Transverse colon (tissue), 4 donors: ENCODE results near the gene SLFN13. TPM values are rescaled to one million over a fixed set of nuclear protein-coding genes. Genes with fewer than 3 reads are reported as not detected.

Experiments used
- DNase-seq: peaks from one replicate; pipeline ENCODE4 v3.0.0-alpha.2; 2019
- H3K27ac ChIP-seq, 4 donors: fragments of 200-600 bp; sonication (generic); 2 replicates each; pipeline ENCODE4 v1.5.1; 2016 to 2018; ENCODE audit warnings: inconsistent platforms in 4 of 4
- H3K27me3 ChIP-seq: fragments of 200-600 bp; sonication (generic); 2 replicates; pipeline ENCODE4 v1.5.1; 2017; ENCODE audit warnings: inconsistent platforms
- H3K36me3 ChIP-seq, 4 donors: fragments of 200-600 bp; sonication (generic); 2 replicates each; pipeline ENCODE4 v1.5.1; 2017 to 2019; ENCODE audit warnings: inconsistent platforms in 4 of 4
- H3K4me1 ChIP-seq, 4 donors: fragments of 200-600 bp; sonication (generic); 2 replicates each; pipeline ENCODE4 v1.5.1; 2017 to 2020; ENCODE audit warnings: inconsistent platforms in 4 of 4
- H3K4me3 ChIP-seq, 4 donors: fragments of 200-600 bp; sonication (generic); 1 replicate in 1 of 4; 2 replicates in 3 of 4; pipeline versions ENCODE4 v1.5.1 to v1.6.1; 2017 to 2019; ENCODE audit warnings: inconsistent platforms in 4 of 4
- H3K9me3 ChIP-seq, 2 donors: fragments of 200-600 bp; sonication (generic); 2 replicates each; pipeline ENCODE4 v1.5.1; 2017 to 2019; ENCODE audit warnings: inconsistent platforms in 2 of 2
- EP300 ChIP-seq: sonication (generic); formaldehyde crosslinking; IDR thresholded peaks from one replicate; pipeline ENCODE4 v1.6.1; 2017; ENCODE audit warnings: antibody characterized with exemption, low read depth
- POLR2A ChIP-seq: fragments of 450-650 bp; IDR thresholded peaks from one replicate; pipeline ENCODE4 v1.6.1; 2016; ENCODE audit warnings: antibody characterized with exemption, mild to moderate bottlenecking, moderate library complexity
- POLR2AphosphoS5 ChIP-seq, 3 donors: sonication (generic); formaldehyde crosslinking; IDR thresholded peaks; one replicate each; pipeline ENCODE4 v1.6.1; 2016; ENCODE audit warnings: antibody characterized with exemption in 3 of 3
- WGBS, 2 donors: methylation state at CpG; one replicate each; pipeline ENCODE4 v1.1.5; 2018; ENCODE audit warnings: low coverage in 1 of 2; 5-methylcytosine and 5-hydroxymethylcytosine counted together
- in situ Hi-C, 4 donors: fragments of 200-750 bp; cut with MboI; loops; one replicate each; pipeline versions ENCODE4 v1.15.0 to v1.15.1; 2017; ENCODE audit warnings: low sequenced_read_pairs in 3 of 4, low pct_ligation_motif_present in 1 of 4, low pct_unique_long_range_greater_than_20kb in 1 of 4
- intact Hi-C: fragments of 100-400 bp; cut with DNase I; formaldehyde crosslinking; loops from one replicate; pipeline ENCODE4 v1.15.1; 2023; ENCODE audit warnings: low total_unique reads
- total RNA-seq, 4 donors: library from RNA; depleted of rRNA; stranded (reverse); fragments of >200 nt; gene quantifications; one replicate each; pipeline ENCODE4 v1.1.0, GENCODE V29; 2016
- TF ChIP-seq, protein P1 (sequence below), 5 experiments: fragments of 200-600 bp in 3 of 5; fragments of 450-650 bp in 2 of 5; sonication (generic) in 3 of 5; IDR thresholded peaks; 1 replicate in 2 of 5; 2 replicates in 3 of 5; pipeline ENCODE4 v1.5.1; 2016 to 2017; ENCODE audit warnings: antibody characterized with exemption in 5 of 5, inconsistent platforms in 3 of 5, mild to moderate bottlenecking in 2 of 5, moderate library complexity in 1 of 5

Gene SLFN13
- total RNA-seq, 4 donors from 2014 or later = 2.8 to 28.8 (median 8.5) TPM

- in situ Hi-C loops = no loop called here
- intact Hi-C loops = no loop called here
- Histone ChIP-seq H3K27me3 (peaks cover 52% of the 10 kb centered on the region), H3K9me3 (no peaks in the 10 kb centered on the region), H3K27ac (peak overlapping the region; percentile 68 to 80 (median 79)), H3K4me3 (peak overlapping the region in 3 of 4 donors; percentile 43 to 53 (median 48)), H3K36me3 (no peaks in the 10 kb centered on the region), H3K4me1 (peaks cover 0 to 4% (median 2%) of the 10 kb centered on the region in 4 donors)
- 43 to 52% methylated on average over 3 of the region's 3 CpGs for WGBS, 2 donors
- DNase-seq = no peak
- TF ChIP-seq POLR2A (no peak), EP300 (no peak), POLR2AphosphoS5 (IDR thresholded peaks at IDR 0.05) (no peak)
- TF ChIP-seq, protein P1, sequence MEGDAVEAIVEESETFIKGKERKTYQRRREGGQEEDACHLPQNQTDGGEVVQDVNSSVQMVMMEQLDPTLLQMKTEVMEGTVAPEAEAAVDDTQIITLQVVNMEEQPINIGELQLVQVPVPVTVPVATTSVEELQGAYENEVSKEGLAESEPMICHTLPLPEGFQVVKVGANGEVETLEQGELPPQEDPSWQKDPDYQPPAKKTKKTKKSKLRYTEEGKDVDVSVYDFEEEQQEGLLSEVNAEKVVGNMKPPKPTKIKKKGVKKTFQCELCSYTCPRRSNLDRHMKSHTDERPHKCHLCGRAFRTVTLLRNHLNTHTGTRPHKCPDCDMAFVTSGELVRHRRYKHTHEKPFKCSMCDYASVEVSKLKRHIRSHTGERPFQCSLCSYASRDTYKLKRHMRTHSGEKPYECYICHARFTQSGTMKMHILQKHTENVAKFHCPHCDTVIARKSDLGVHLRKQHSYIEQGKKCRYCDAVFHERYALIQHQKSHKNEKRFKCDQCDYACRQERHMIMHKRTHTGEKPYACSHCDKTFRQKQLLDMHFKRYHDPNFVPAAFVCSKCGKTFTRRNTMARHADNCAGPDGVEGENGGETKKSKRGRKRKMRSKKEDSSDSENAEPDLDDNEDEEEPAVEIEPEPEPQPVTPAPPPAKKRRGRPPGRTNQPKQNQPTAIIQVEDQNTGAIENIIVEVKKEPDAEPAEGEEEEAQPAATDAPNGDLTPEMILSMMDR (IDR thresholded peaks at IDR 0.05) = no peak
Observed at GRCh38 chr17:35447499-35447898, 1.1 kb downstream of the SLFN13 start.

- intact Hi-C loops = no loop called here
- H3K4me3 ChIP-seq = no peak overlapping the region
- no peaks in the 10 kb centered on the region for H3K9me3 ChIP-seq
- H3K4me1 ChIP-seq = peaks cover 0 to 6% (median 2%) of the 10 kb centered on the region in 4 donors
- TF ChIP-seq EP300 (no peak), POLR2AphosphoS5 (IDR thresholded peaks at IDR 0.05) (no peak)
- TF ChIP-seq, protein P1 (IDR thresholded peaks at IDR 0.05) = no peak
- H3K27me3 ChIP-seq = no peaks in the 10 kb centered on the region
- no peak for DNase-seq
- H3K36me3 ChIP-seq = no peaks in the 10 kb centered on the region
- H3K27ac ChIP-seq = no peak overlapping the region
- in situ Hi-C loops = no loop called here
Observed at GRCh38 chr17:35438433-35438832, 10.1 kb downstream of the SLFN13 start.

- Histone ChIP-seq H3K27ac (peak overlapping the region; percentile 87 to 89 (median 89)), H3K27me3 (no peaks in the 10 kb centered on the region), H3K4me1 (peaks cover 0 to 19% (median 11%) of the 10 kb centered on the region in 4 donors), H3K9me3 (no peaks in the 10 kb centered on the region), H3K36me3 (no peaks in the 10 kb centered on the region), H3K4me3 (peak overlapping the region; percentile 19 to 53 (median 45))
- intact Hi-C loops (no loop called here), in situ Hi-C loops (no loop called here)
- TF ChIP-seq POLR2A (no peak), EP300 (no peak), POLR2AphosphoS5 (IDR thresholded peaks at IDR 0.05) (peak in 1 of 3 donors; percentile 12)
- TF ChIP-seq, protein P1 (IDR thresholded peaks at IDR 0.05) = no peak
- DNase-seq = peak; percentile 62
- WGBS, 2 donors = 15 to 41% methylated on average over 10 to 19 of the region's 19 CpGs
Observed at GRCh38 chr17:35433075-35433894, 15.3 kb downstream of the SLFN13 start.

DNA sequence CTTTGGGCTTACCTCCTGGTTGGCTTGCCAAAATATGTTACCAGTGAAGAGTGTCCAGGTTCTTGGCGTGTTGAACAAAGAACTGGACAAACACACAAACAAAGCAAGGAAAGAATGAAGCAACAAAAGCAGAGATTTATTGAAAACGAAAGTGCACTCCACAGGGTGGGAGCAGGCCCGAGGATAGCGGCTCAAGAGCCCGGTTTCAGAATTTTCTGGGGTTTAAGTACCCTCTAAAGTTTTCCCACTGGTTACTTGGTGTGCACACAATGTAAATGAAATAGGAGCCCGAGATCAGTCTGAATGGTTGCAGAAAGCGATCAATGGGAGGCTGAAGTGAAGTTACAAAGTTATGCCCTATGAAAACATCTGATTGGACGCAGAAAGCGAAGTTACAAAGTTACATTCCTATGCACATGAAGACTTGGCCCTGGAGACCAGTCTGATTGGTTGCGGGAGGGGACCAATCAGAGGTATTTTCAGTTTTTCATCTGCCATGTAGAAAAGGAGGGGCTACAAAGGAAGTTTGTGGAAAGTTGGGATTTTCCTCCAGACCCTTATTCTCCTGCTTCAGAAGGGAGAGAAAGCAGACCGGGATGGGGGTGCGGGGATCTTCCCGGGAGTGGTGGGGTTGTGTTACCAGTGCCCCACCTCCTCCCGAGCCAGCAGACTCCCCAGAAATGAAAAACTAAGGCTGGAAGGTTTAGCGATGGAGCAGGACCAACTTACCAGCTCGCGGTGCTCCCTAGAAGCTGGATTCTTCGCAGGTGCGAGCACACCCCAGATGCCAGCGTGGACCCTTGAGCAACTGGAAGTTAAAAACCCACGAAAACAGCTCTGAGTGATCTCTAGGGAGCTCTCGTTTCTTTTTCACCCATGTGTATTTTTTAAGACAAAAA lies 16.1 kb downstream of the SLFN13 start, which contains the start of gene SLFN12:
TSS of gene SLFN12 (minus strand) at position 325 of the 899 bp plus-strand sequence. CDS start 9,472 bp downstream, outside the sequence.
- 33 to 34% methylated on average over 13 to 22 of the region's 22 CpGs for WGBS, 2 donors
- in situ Hi-C loops (no loop called here), intact Hi-C loops (no loop called here)
- peak within 1 kb of the TSS; percentile 87 to 89 (median 89) for H3K27ac ChIP-seq
- peak; percentile 43 for DNase-seq
- no peak for TF ChIP-seq EP300
- peak; percentile 10 to 37 (median 29) for TF ChIP-seq POLR2AphosphoS5 (IDR thresholded peaks at IDR 0.05)
- H3K9me3 ChIP-seq = no peaks in the 10 kb centered on the region
- no peaks in the 10 kb centered on the region for H3K36me3 ChIP-seq
- H3K4me1 ChIP-seq = peaks cover 0 to 19% (median 11%) of the 10 kb centered on the region in 4 donors
- H3K4me3 ChIP-seq = peak within 1 kb of the TSS; percentile 19 to 53 (median 45)
- no peaks in the 10 kb centered on the region for H3K27me3 ChIP-seq
